IMR-90 (cell line): ENCODE results near the gene ALOXE3. TPM values are rescaled to one million over a fixed set of nuclear protein-coding genes. Genes with fewer than 3 reads are reported as not detected.

Experiments
- ATAC-seq: fragments of 200-7000 bp; cut with Tn5 transposase; 2 replicates; pipeline ENCODE4 v1.9.1; 2020; ENCODE audit warnings: low read depth, mild to moderate bottlenecking, moderate library complexity
- BruUV-seq: library from RNA; stranded (reverse); fragments of 400-500 nt; replicated peaks from 2 replicates; lab custom pipeline; 2021; lab: Mats Ljungman, UMichigan
- CTCF ChIA-PET: fragments of 300-600 bp; formaldehyde crosslinking; extraction: SDS; loops from one replicate; lab custom pipeline; 2021; ENCODE audit warnings: antibody characterized with exemption; lab: Yijun Ruan, JAX
- POLR2A ChIA-PET: fragments of 300-600 bp; sonication (Branson Sonifier 250); formaldehyde crosslinking; loops from one replicate; lab custom pipeline; 2022; ENCODE audit warnings: antibody characterized with exemption; ENCODE audit not compliant: unreplicated experiment; lab: Charles Lee
- DNase-seq: peaks from one replicate; pipeline ENCODE4 v3.0.0; 2013
- H2AFZ ChIP-seq: replicated peaks from 2 replicates; pipeline ENCODE3; 2013; ENCODE audit warnings: low read length, mild to moderate bottlenecking; ENCODE audit not compliant: poor library complexity
- H2AK5ac ChIP-seq: 2 replicates; pipeline ENCODE4 v1.6.1; 2013; ENCODE audit warnings: low read depth, low read length, inconsistent platforms
- H2AK9ac ChIP-seq: replicated peaks from 2 replicates; pipeline ENCODE3; 2013; ENCODE audit warnings: mild to moderate bottlenecking, low read depth, low read length, moderate library complexity; ENCODE audit not compliant: poor library complexity
- H2BK120ac ChIP-seq: 2 replicates; pipeline ENCODE4 v1.6.1; 2013; ENCODE audit warnings: low read depth, low read length, inconsistent platforms
- H2BK15ac ChIP-seq: 3 replicates; pipeline ENCODE4 v1.6.1; 2013; ENCODE audit warnings: low read depth, low read length, inconsistent platforms
- H2BK20ac ChIP-seq: 2 replicates; pipeline ENCODE4 v1.6.1; 2013; ENCODE audit warnings: low read depth, mild to moderate bottlenecking, inconsistent platforms, low read length, moderate library complexity
- H2BK5ac ChIP-seq: 2 replicates; pipeline ENCODE4 v1.6.1; 2013; ENCODE audit warnings: mild to moderate bottlenecking, low read depth, low read length, inconsistent platforms; ENCODE audit not compliant: poor library complexity, severe bottlenecking
- H3K14ac ChIP-seq: replicated peaks from 2 replicates; pipeline ENCODE4 v1.6.1; 2013; ENCODE audit warnings: low read depth, low read length, inconsistent platforms
- H3K18ac ChIP-seq: 2 replicates; pipeline ENCODE4 v1.6.1; 2013; ENCODE audit warnings: low read depth, low read length, control low read depth
- H3K23ac ChIP-seq: 2 replicates; pipeline ENCODE4 v1.6.1; 2013; ENCODE audit warnings: low read depth, low read length, inconsistent platforms
- H3K27ac ChIP-seq: 2 replicates; pipeline ENCODE4 v1.5.1; 2013; ENCODE audit warnings: mild to moderate bottlenecking, control low read depth, low read length; ENCODE audit not compliant: insufficient read depth
- H3K27me3 ChIP-seq: 2 replicates; pipeline ENCODE4 v1.6.1; 2013; ENCODE audit warnings: low read length; ENCODE audit not compliant: control insufficient read depth, insufficient read depth
- H3K36me3 ChIP-seq: 2 replicates; pipeline ENCODE4 v1.6.1; 2013; ENCODE audit warnings: low read length, mixed read lengths; ENCODE audit not compliant: control insufficient read depth, insufficient read depth
- H3K4ac ChIP-seq: 2 replicates; pipeline ENCODE4 v1.6.1; 2013; ENCODE audit warnings: low read depth, low read length, inconsistent platforms
- H3K4me1 ChIP-seq: 2 replicates; pipeline ENCODE4 v1.6.1; 2013; ENCODE audit warnings: low read length, mixed read lengths; ENCODE audit not compliant: control insufficient read depth, insufficient read depth
- H3K4me2 ChIP-seq: 2 replicates; pipeline ENCODE4 v1.6.1; 2013; ENCODE audit warnings: low read depth, mild to moderate bottlenecking, control low read depth, low read length, moderate library complexity
- H3K4me3 ChIP-seq: 2 replicates; pipeline ENCODE4 v1.5.1; 2013; ENCODE audit warnings: low read depth, mild to moderate bottlenecking, control low read depth, low read length, moderate library complexity; ENCODE audit not compliant: insufficient read depth
- H3K56ac ChIP-seq: 2 replicates; pipeline ENCODE4 v1.6.1; 2013; ENCODE audit warnings: low read length, inconsistent platforms; ENCODE audit not compliant: insufficient read depth; ENCODE audit errors: extremely low read depth
- H3K79me1 ChIP-seq, 2 experiments: 2 replicates each; pipeline ENCODE4 v1.6.1; 2013; ENCODE audit warnings: low read length in 2 of 2, inconsistent platforms in 1 of 2, low read depth in 1 of 2
- H3K9ac ChIP-seq: 2 replicates; pipeline ENCODE4 v1.6.1; 2013; ENCODE audit warnings: low read depth, low read length, control low read depth
- H3K9me1 ChIP-seq: 2 replicates; pipeline ENCODE4 v1.6.1; 2013; ENCODE audit warnings: low read length, inconsistent platforms; ENCODE audit not compliant: insufficient read depth
- H3K9me3 ChIP-seq: 2 replicates; pipeline ENCODE4 v1.6.1; 2013; ENCODE audit warnings: low read length; ENCODE audit not compliant: control insufficient read depth, insufficient read depth
- H4K20me1 ChIP-seq: 2 replicates; pipeline ENCODE4 v1.6.1; 2013; ENCODE audit warnings: low read length, inconsistent platforms; ENCODE audit not compliant: insufficient read depth
- H4K5ac ChIP-seq: 2 replicates; pipeline ENCODE4 v1.6.1; 2013; ENCODE audit warnings: mild to moderate bottlenecking, low read depth, low read length, control low read depth
- H4K8ac ChIP-seq, 2 experiments: 2 replicates each; pipeline ENCODE4 v1.6.1; 2013; ENCODE audit warnings: low read depth in 2 of 2, low read length in 2 of 2, control low read depth in 1 of 2, inconsistent platforms in 1 of 2
- H4K91ac ChIP-seq: 2 replicates; pipeline ENCODE4 v1.6.1; 2013; ENCODE audit warnings: low read depth, low read length, inconsistent platforms; ENCODE audit not compliant: insufficient read depth
- BHLHE40 ChIP-seq: fragments of 150-350 bp; IDR thresholded peaks from 2 replicates; pipeline ENCODE4 v1.6.1; 2016; ENCODE audit warnings: mild to moderate bottlenecking, low read depth, low read length
- CEBPB ChIP-seq: IDR thresholded peaks from 2 replicates; pipeline ENCODE4 v1.6.1; 2012; ENCODE audit warnings: low read depth, low read length, improper control_type of control experiment
- FOS ChIP-seq: fragments of 150-350 bp; IDR thresholded peaks from 2 replicates; pipeline ENCODE4 v1.6.1; 2016; ENCODE audit warnings: low read depth, low read length
- MAZ ChIP-seq: IDR thresholded peaks from 2 replicates; pipeline ENCODE4 v1.6.1; 2012; ENCODE audit warnings: low read depth, mild to moderate bottlenecking, low read length, improper control_type of control experiment, moderate library complexity, borderline replicate concordance
- MXI1 ChIP-seq: IDR thresholded peaks from 2 replicates; pipeline ENCODE4 v1.6.1; 2012; ENCODE audit warnings: low read depth, mild to moderate bottlenecking, low read length, moderate library complexity, borderline replicate concordance
- SMC3 ChIP-seq: fragments of 150-350 bp; IDR thresholded peaks from 2 replicates; pipeline ENCODE4 v1.6.1; 2016; ENCODE audit warnings: low read depth, mild to moderate bottlenecking, antibody characterized with exemption, low read length, moderate library complexity
- USF2 ChIP-seq: fragments of 150-350 bp; IDR thresholded peaks from 2 replicates; pipeline ENCODE4 v1.6.1; 2017; ENCODE audit warnings: mild to moderate bottlenecking, antibody characterized with exemption, low read length, low read depth
- WGBS, 2 experiments: methylation state at CpG; one replicate each; pipeline versions ENCODE4 v1.1.5 to v1.1.7; 2013; ENCODE audit warnings: missing lambda C conversion rate in 2 of 2; ENCODE audit not compliant: insufficient read length in 1 of 2; ENCODE audit errors: extremely low coverage in 2 of 2; 5-methylcytosine and 5-hydroxymethylcytosine counted together
- dilution Hi-C: fragments of 300-500 bp; cut with HindIII; formaldehyde crosslinking; loops from one replicate; pipeline ENCODE4 v1.14.3; 2018; ENCODE audit warnings: low sequenced_read_pairs; ENCODE audit not compliant: unreplicated experiment
- in situ Hi-C: fragments of 300-500 bp; cut with MboI; formaldehyde crosslinking; loops from 3 replicates; pipeline ENCODE4 v1.14.3; 2019; ENCODE audit warnings: low sequenced_read_pairs, inconsistent platforms, mixed read lengths
- intact Hi-C: fragments of 100-400 bp; cut with micrococcal nuclease; formaldehyde crosslinking; loops from 2 replicates; pipeline ENCODE4 v1.10.0; 2022
- polyA plus RNA-seq, 3 experiments: library from polyadenylated mRNA; depleted of rRNA; stranded (reverse); fragments of >200 nt; gene quantifications; 2 replicates each; pipeline ENCODE4 v1.2.3, GENCODE V29; 2012; ENCODE audit warnings: low replicate concordance in 1 of 3
- total RNA-seq: library from RNA; depleted of rRNA; stranded (reverse); fragments of >200 nt; gene quantifications from 2 replicates; pipeline ENCODE4 v1.2.3, GENCODE V29; 2012

ALOXE3 gene
- total and polyA plus RNA-seq, 2 of the 4 experiments (the other 2 are of a cell fraction) = under 0.01 to 0.26 TPM

- peaks cover 9% of the 10 kb centered on the region for H3K9me1 ChIP-seq
- CTCF ChIA-PET = no interaction called here
- no peak overlapping the region for H2BK120ac ChIP-seq
- intact Hi-C loops = no loop called here
- H2AK5ac ChIP-seq = no peak overlapping the region
- peak overlapping the region; percentile 88 for H2AFZ ChIP-seq
- POLR2A ChIA-PET = no interaction called here
- in situ Hi-C loops = loop anchor here (5.0 kb wide), 1 partner anchor 99 kb away; no protein-coding TSS in a partner anchor
- H3K4me3 ChIP-seq = peak overlapping the region; percentile 73
- no peak overlapping the region for H4K91ac ChIP-seq
- DNase-seq (peak; percentile 27), ATAC-seq (no peak)
- no peaks in the 10 kb centered on the region for H3K9me3 ChIP-seq
- H4K20me1 ChIP-seq = peaks cover 24% of the 10 kb centered on the region
- no peak overlapping the region for H3K27ac ChIP-seq
- peak overlapping the region; percentile 37; the same call in 1 of the 2 replicates for H3K9ac ChIP-seq
- dilution Hi-C loops = loop anchor here (25.0 kb wide), 1 partner anchor 114 kb away; the partner anchor contains the start of genes CTC1 and PFAS
- peaks cover 12% of the 10 kb centered on the region for H3K4me1 ChIP-seq
- peak overlapping the region; percentile 28; the same call in 1 of the 2 replicates for H3K23ac ChIP-seq
- no peak overlapping the region for H4K5ac ChIP-seq
- no peak overlapping the region for H3K56ac ChIP-seq
- H2BK15ac ChIP-seq = no peak overlapping the region
- BruUV-seq = no TSS peak
- no peaks in the 10 kb centered on the region for H3K27me3 ChIP-seq
- peak overlapping the region; percentile 19; the same call in 1 of the 2 replicates for H3K4ac ChIP-seq
- H2BK5ac ChIP-seq = no peak overlapping the region
- 2% methylated on average over 19 of the region's 55 CpGs; no CpG with 5 or more reads in 1 of the 2 experiments for WGBS, 2 experiments
- H3K14ac ChIP-seq = 0 out of 2 replicates have a peak overlapping the region, but pooled peaks have one; percentile 12
- H2AK9ac ChIP-seq = peak overlapping the region; percentile 30
- H3K36me3 ChIP-seq = no peaks in the 10 kb centered on the region
- peak overlapping the region; percentile 86 for H3K4me2 ChIP-seq
- TF ChIP-seq FOS (no peak), SMC3 (no peak), USF2 (no peak), BHLHE40 (peak; percentile 79), MAZ (no peak), CEBPB (no peak), MXI1 (peak; percentile 58; the same call in 1 of the 2 replicates)
- H2BK20ac ChIP-seq = no peak overlapping the region
- no peak overlapping the region for H3K18ac ChIP-seq
- no peaks in the 10 kb centered on the region; a peak in 1 of 4 replicates for H3K79me1 ChIP-seq
- no peak overlapping the region for H4K8ac ChIP-seq
Measured at GRCh38 chr17:8122924-8123694, 4.8 kb upstream of the ALOXE3 start.
